Glomerular visceral epithelial cell (primary cell): ENCODE measurements around the gene WDR35.
A peak's percentile ranks its signal among the peaks of the same experiment; 100 is the strongest.

Source experiments
- DNase-seq: peaks from one replicate; pipeline ENCODE4 v3.0.0-alpha.2; 2016; ENCODE audit errors: extremely low spot score

WDR35 gene

GRCh38 chr2:20011276-20012031, 21.5 kb upstream of the WDR35 start:
- no peak for DNase-seq

DNA sequence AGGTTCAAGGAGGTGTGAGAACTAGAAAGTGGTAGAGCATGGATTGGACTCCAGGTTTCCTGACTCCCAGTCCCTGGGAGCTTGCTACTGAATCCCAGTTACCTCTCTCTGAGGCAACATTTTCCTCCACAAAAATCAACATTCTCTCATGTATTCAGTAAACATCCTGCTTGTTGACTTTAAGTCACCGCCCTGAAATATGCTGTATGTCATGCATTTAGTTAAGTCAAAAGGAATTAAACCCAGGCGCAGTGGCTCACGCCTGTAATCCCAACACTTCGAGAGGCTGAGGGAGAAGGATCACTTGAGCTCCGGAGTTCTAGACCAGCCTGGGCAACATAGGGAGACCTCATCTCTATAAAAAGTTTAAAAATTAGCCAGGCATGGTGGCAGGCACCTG, 18.8 kb upstream of the WDR35 start:
- no peak for DNase-seq

GRCh38 chr2:20005891-20006470, 16.1 kb upstream of the WDR35 start:
- no peak for DNase-seq

DNA sequence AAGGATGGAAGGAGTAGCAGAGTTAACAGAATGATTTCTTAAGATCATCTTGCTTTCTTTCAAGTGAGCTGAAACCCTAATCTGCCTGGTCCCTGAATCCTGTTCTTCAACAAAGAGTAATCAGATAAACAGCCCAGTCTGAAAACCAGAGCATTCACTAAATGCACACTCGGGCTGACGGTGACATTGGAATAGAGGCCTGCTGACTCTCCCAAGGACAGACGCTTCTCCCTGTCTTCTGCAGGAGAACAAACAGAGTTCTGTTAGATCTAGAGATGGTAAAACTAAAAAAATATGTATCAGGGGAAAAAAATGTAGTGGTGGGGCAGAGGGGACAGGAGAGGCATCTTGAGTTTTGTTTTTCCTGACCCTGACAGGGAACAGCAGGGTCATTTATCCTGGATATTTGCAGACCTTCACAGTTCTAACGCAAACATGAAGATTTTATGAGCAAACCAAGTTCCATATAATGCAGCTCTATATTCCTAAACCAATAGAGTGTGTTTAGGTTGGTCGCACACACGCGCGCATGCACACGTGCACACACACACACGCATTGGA, 15.2 kb upstream of the WDR35 start:
- DNase-seq: no peak

DNA sequence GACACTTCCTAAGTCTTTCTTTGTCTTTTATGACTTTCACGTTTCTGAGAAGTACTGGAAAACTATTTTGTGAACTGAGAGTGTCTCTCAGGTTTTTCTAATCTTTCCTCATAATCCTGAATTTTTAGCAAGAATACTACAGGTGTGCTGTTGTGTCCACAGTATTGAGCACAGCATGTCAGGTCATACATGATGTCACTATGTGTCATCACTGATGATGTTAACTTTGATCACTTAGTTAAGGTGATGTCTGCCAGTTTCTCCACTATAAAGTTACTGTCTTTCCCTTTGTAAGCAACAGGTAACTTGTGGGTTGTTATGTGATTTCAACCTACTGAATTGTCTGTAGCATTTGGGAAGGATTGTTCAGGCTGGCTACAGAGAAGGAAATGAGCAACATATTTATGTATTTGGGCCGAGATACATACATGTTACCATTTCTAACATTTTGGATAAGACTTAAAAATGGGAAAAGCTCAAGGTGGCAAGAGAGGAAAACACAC, 11.5 kb upstream of the WDR35 start:
- DNase-seq: no peak

DNA sequence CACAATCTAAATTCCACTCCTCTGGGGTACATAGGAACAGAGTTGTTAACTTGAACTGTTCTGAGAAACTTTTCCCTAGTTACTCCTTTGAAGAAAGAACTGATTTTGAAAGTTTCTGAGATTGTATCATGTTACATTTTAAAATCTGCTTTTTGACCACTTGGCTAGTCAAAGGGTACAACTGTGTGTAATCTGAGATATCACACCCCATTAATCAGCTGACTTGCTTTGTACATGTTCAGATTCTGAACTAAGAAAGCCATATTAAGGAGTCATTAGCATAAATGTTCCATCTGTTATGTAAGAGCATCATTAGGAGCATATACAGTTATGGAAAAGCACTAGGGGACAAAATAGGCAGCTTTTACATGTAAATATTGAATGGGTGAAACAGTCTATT, 3.8 kb upstream of the WDR35 start:
- no peak for DNase-seq

GRCh38 chr2:19991895-19992294, 2.0 kb upstream of the WDR35 start:
- no peak for DNase-seq

- DNase-seq: no peak
Measured at GRCh38 chr2:19990416-19990728, 467 bp upstream of the WDR35 start.

DNA sequence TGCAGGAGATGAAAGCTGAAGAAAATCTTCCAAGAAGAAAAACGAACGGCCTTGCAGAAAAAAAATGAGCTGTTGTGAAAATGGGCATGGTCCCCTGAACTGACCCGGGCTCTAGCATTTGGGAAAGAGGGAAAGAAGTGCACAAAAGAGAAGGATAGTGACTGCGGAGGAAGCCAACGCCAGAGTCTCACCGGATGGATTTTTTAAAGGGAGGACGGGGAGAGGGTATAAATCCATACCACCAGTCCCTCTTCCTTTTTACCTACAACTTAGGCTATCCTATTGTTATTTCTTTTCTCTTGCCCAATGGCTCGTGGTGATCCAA, 601 bp downstream of the WDR35 start:
- no peak for DNase-seq

GRCh38 chr2:19988600-19988999, 1.3 kb downstream of the WDR35 start:
- no peak for DNase-seq

DNA sequence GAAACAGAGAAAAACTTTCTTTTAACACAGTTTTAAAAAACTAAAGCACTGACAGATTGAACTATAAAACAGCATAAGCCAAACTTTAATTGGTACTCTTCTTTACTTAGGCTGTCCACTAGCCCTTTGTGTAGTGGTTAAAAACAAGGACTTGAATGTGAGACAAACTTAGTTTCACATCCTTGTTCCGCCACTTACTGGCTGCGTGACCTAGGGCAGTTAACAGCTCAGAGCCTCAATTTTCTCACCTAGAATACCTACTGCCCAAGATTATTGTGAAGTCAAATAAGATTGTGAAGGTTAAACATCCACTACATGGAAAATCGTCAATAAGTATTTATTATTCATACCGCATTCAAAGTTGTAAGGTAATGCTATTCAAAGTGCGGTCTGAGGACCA, 2.0 kb downstream of the WDR35 start:
- no peak for DNase-seq

DNA sequence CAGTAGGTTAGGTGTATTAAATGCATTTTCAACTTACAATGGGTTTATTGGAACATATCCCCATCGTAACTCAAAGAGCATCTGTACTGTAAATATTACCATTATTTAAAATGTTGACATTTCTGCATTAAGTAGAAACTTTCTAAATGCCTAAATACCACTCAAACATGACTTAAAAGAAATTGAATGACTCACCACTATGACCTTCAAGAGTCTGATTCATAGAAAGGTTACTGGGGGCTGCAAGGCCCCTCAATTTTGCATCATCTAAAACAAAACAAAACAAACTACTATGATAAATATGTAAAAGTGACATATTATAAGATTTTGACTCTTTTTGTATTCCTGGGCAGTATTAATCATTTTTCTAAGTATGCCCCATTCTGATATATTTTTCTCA, 7.6 kb downstream of the WDR35 start:
- no peak for DNase-seq

DNA sequence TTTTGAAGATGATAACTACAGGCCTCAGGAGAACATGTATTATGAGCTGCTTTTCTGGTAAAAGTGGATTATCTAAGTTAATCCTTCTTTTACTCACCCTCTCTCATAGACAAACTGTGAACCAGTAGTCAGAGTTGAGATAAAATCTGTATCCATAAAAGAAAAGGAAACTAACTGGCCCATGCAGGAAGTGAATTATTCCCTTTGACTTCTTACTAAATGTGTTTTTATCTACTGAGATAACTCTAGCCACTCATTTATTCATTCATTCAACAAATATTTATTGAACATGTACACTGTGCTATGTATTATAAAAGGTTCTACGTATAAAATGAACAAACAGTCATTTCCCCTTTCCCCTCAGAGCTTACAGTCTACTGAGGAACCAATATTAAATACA, 10.0 kb downstream of the WDR35 start:
- DNase-seq: no peak

DNA sequence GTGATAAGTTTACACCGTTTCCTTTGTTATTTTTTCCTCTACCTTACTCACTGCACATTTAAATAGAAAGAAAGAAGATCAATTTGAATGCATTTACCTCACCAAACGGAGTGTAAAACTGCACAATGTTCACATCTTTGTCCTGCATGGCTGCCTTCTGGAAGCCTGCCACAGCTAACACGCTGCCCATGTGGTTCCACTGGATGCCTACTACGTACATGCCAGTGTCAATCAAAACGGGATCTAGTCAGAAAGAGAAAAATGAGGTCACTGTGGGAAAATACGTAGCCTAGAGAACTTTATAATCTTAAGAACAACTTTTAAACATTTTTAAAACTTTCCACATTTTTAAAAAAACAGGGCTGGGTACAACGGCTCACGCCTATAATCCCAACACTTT, 16.4 kb downstream of the WDR35 start:
- DNase-seq: peak; percentile 32

GRCh38 chr2:19971691-19972090, 18.2 kb downstream of the WDR35 start:
- no peak for DNase-seq

DNA sequence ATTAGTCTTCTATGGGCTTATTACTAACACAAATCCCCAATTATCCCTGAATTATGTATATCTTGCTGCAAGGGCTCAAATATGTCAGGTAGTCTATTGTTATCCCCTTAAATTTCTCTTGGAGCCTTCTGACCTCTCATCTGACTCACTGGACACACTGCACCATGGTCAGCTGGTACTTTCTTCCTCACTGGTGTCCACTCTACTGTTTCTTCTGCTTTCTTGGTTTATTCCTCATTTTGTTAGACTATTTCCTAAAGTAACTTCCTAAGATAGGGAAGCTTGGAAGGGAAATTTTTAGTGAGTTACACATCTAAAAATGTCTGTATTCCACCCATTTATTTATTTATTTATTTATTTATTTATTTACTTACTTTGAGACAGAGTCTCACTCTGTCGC, 26.5 kb downstream of the WDR35 start:
- no peak for DNase-seq

- DNase-seq: peak; percentile 70
Measured at GRCh38 chr2:19955544-19956422, 34.1 kb downstream of the WDR35 start.

DNA sequence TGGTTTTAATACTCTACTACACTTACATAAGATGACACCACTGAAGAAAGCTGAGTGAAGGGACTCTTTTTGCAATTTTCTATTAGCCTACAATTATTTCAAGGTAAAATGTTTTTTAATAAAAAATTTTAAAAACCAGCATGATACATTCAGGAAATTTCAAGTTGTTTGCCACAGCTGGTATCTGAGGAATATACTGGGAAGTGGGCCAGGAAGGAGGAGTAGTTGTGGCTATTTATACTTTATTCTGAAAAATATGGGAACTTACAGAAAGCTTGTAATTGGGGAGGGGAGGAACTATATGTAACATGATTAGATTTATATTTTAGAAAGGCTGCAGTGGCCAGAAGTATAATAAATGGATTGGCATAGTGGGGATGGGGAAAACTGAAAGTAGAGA, 40.8 kb downstream of the WDR35 start:
- DNase-seq: no peak

DNA sequence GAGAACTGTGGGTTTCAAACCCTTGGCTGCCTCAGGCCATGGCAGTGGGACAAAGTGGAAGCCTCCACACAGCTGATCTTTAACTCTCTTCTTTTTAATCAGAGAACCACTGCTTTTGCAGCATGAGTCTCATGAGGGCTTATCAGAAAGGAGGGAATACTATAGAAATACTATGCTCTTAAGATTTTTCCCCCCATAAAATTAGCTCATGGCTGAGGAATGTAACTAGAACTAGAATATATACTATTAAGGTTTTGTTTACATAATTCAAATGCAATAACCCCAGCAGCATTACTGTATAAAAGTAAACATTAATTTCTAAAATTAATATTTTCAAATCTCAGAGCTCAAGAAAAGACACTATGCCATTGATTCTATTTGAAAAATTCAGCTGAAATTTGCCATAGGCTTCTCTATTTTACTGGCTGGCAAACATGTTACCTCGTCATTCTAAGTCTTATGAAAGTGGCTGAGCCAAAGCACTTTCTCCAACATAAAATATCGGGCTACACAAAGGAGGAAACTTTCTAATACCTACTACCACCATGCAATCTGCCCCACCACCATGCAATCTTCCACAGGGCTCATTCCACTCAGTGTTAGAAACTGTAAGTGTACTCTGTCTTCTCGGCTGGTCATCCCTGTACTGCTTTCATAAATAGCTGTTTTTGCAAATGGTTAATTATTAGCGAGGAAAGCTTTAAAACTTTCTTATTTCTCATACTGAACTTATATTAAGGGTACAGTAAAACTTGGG, 42.5 kb downstream of the WDR35 start:
- DNase-seq: no peak

- no peak for DNase-seq
Measured at GRCh38 chr2:19944205-19944845, 45.6 kb downstream of the WDR35 start.

DNA sequence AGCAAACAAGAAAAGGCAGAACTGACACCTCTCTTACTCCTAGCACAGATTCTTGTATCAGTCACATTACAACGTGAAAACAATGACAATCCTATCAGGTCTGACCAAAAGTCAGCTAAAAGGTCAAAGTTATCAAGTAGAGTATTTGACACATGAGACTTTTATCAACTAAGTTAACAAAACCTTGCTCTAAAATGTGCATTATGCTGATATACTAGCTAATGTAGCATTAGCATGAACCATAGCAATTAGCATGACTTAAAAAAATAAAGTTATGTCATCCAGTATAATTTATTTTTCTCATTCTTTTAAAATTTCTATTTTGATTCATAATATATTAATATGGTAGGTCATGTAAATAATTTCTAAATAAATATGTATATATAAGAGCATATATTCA, 46.7 kb downstream of the WDR35 start:
- DNase-seq: no peak
